Dendritic cell treated with granulocyte-macrophage colony-stimulating factor and Interleukin-4, amounts not matched to agents 40 ng/mL and 50 ng/mL, for 4 days (primary cell): ENCODE data around the gene FBRSL1.

ENCODE experiments used
- H3K27ac Mint-ChIP-seq: one replicate; pipeline ENCODE4 v1.8.0; 2022; ENCODE audit warnings: mild to moderate bottlenecking, mixed read lengths
- H3K27me3 Mint-ChIP-seq: one replicate; pipeline ENCODE4 v1.8.0; 2022; ENCODE audit warnings: mild to moderate bottlenecking, mixed read lengths
- H3K36me3 Mint-ChIP-seq: one replicate; pipeline ENCODE4 v1.8.0; 2022; ENCODE audit warnings: low read depth, mixed read lengths
- H3K4me1 Mint-ChIP-seq: one replicate; pipeline ENCODE4 v1.8.0; 2022; ENCODE audit warnings: low read depth, mixed read lengths
- H3K4me3 Mint-ChIP-seq: one replicate; pipeline ENCODE4 v1.8.0; 2022; ENCODE audit warnings: mild to moderate bottlenecking, moderate library complexity, mixed read lengths
- H3K9me3 Mint-ChIP-seq: one replicate; pipeline ENCODE4 v1.8.0; 2022; ENCODE audit warnings: mixed read lengths
- intact Hi-C: fragments of 100-400 bp; cut with micrococcal nuclease; formaldehyde crosslinking; loops from one replicate; pipeline ENCODE4 v1.15.0; 2022

Gene FBRSL1

DNA sequence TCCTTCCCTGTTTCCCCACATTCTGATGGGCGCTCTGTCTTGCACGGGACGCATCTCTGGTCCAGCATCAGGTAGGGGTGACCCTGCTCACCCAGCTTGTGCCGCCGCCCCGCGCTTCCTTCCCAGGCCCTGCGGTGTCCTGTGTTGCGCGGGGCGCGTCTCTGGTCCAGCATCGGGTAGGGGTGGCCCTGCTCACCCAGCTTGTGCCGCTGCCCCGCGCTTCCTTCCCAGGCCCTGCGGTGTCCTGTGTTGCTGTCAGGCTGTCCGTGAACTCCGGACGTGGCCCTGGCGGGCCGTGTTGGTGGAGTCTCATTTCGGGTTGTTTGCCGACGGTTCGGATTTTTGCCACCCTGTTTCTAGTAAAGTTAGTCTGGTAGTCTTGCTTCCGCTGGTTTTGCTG, 6.8 kb downstream of the FBRSL1 start:
- peak overlapping the region; percentile 29 for H3K27ac Mint-ChIP-seq
- peaks cover 42% of the 10 kb centered on the region for H3K36me3 Mint-ChIP-seq
- no peaks in the 10 kb centered on the region for H3K27me3 Mint-ChIP-seq
- H3K9me3 Mint-ChIP-seq: no peaks in the 10 kb centered on the region
- H3K4me1 Mint-ChIP-seq: peaks cover 98% of the 10 kb centered on the region
- H3K4me3 Mint-ChIP-seq: no peak overlapping the region
- intact Hi-C loops: no loop called here

DNA sequence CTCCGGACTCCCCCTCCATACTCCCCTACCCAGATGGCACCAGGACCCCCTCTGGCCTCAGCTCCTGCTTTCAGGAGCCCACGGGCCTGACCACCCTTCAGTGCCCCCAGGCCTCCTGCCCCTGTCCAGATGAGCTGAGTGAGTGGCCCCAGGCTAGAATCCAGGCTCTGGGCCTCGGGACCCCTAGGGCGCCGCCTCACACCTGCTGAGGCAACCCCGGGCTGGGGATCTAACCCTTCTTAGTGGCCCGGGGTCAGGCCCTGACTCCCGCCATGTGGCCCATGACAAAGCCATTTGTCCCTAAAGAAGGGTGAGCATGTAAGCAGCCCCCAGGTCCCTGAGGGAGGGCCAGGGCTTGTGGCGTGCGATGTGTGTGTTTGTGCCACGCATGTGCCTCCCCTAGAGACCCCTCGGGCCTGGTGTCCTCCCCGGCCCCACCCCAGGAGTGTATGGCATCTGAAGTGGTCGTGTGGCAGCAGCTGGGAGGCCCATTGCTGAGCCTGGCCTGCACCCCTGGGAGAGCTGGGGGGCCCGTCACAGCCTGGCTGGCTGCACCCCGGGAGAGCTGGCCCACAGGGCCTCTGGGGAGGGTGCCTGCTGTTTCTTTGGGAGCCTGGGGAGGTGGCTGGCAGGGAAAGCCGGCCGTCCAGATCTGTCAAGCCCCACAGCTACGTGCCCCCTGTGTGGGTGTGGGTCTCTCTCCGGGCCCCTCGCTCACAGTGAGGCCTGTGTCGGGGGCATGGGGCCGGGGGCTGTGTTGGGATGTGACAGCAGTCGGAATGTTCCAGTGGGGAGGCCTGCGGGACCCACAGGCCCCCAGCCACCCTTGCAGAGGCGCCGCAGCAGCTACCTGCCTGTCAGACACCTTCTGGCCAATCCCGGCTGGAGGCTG, 7.8 kb downstream of the FBRSL1 start:
- intact Hi-C loops: no loop called here
- H3K27ac Mint-ChIP-seq: no peak overlapping the region
- no peak overlapping the region for H3K4me3 Mint-ChIP-seq
- no peaks in the 10 kb centered on the region for H3K9me3 Mint-ChIP-seq
- peaks cover 98% of the 10 kb centered on the region for H3K4me1 Mint-ChIP-seq
- peaks cover 33% of the 10 kb centered on the region for H3K36me3 Mint-ChIP-seq
- no peaks in the 10 kb centered on the region for H3K27me3 Mint-ChIP-seq

DNA sequence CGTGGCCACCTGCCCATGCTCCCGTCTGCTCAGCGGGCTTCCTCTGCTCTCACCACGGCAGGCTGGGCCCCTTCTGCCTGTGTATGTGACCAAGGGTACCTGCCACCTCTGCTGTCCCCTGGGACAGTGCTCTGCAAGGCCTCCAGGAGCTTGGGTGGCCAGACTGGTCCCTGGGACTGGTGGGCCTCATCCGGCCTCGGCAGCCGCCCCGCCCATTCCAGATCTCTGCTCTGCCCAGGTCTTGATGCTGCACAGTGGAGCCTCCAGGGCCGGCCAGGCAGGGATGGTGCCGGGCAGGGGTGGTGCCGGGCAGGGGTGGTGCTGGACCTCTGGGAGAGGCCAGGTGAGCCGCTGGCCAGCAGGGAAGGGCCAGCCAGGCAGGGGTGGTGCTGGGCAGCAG, 9.0 kb downstream of the FBRSL1 start:
- H3K27me3 Mint-ChIP-seq: no peaks in the 10 kb centered on the region
- H3K9me3 Mint-ChIP-seq: no peaks in the 10 kb centered on the region
- H3K27ac Mint-ChIP-seq: no peak overlapping the region
- intact Hi-C loops: no loop called here
- H3K36me3 Mint-ChIP-seq: peaks cover 35% of the 10 kb centered on the region
- no peak overlapping the region for H3K4me3 Mint-ChIP-seq
- peaks cover 98% of the 10 kb centered on the region for H3K4me1 Mint-ChIP-seq

DNA sequence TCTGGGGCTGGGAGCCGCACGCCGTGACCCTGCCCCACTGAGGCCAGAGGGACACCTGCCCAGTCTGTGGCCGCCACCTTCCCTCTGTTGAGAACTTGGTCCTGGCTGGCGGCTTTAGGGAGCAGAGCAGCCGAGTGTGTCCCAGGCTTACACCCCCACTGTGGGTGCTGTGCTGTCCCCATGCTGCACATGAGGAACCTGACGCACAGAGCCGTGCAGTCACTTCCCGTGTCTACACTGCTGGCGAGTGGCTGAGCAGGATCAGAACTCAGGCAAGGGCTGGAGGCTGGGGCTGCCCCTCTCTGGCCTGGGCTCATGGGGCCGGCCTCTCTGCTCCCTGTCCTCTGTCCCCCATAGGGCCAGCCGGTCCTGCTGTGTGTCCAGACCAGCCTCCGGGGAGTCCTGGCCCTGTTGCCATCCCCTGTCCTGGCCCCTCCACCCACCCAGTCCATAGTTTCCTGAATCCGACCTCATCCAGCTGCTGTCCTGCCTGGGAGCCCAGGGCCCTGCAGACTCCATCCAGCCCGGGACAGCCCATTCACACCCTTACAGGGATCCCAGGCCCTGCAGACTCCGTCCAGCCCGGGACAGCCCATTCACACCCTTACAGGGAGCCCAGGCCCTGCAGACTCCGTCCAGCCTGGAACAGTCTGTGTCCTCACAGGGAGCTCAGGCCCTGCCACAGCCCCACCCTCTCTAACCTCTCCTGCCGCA, 10.3 kb downstream of the FBRSL1 start:
- Mint-ChIP-seq H3K4me3 (no peak overlapping the region), H3K27ac (peak overlapping the region; percentile 55)

DNA sequence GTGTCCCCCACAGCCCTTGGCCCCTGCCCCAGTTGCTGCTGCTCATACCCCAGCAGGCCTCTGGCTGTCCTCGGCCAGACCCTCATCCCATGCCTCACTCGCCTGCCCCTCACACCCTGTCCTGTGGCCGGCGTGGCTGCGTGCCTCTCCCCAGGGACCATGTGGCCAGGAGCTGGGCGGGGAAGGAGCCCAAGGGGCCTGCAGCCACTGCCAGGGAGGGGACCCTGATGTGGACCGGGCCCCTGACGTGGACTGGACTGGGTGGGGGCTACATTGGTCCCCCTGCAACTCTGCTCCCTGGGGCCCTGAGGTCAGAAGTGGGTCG, 10.9 kb downstream of the FBRSL1 start:
- H3K9me3 Mint-ChIP-seq: no peaks in the 10 kb centered on the region
- H3K4me1 Mint-ChIP-seq: peaks cover 99% of the 10 kb centered on the region
- H3K4me3 Mint-ChIP-seq: no peak overlapping the region
- H3K27ac Mint-ChIP-seq: peak overlapping the region; percentile 55
- H3K27me3 Mint-ChIP-seq: no peaks in the 10 kb centered on the region
- peaks cover 25% of the 10 kb centered on the region for H3K36me3 Mint-ChIP-seq
- intact Hi-C loops: no loop called here

More for the DNA sequence above, 10.3 kb downstream of the FBRSL1 start:
- Mint-ChIP-seq H3K27me3 (no peaks in the 10 kb centered on the region), H3K36me3 (peaks cover 27% of the 10 kb centered on the region), H3K9me3 (no peaks in the 10 kb centered on the region), H3K4me1 (peaks cover 98% of the 10 kb centered on the region)
- intact Hi-C loops: no loop called here

DNA sequence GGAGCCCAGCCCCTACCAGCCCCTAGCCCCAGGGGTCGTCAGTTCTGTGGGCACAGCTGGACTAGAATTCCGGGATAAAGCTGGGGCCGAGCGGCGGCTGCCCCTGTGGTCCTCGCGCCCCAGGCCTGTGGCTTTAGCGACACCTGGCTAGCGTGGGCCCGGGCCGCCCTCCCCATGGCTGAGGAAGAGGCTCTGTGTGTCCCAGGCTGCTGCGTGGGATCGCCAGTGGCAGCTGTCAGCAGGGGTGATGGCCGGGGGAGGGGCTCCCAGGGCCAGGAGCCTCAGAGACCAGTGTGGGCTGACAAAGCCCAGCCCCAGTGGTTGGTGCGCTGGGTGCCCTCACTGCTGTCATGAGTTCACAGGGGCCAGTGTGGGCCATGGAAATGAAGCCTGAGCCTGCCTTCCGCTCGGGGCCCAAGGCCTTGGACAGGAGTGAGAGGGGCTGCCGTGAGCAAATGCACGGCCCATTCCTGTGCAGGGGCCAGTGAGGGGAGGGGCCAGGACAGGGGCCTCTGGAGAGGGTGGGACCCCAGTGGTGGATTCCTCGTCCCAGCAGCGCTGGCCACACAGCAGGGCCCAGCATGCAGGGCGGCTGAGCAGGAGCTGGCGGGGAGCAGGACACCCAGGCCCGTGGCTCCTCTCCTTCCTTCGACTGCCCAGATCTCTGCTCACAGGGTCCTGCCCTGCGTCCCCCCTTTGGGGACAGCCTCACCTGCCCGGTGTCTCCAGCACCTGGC, 11.4 kb downstream of the FBRSL1 start:
- Mint-ChIP-seq H3K9me3 (no peaks in the 10 kb centered on the region), H3K36me3 (peaks cover 25% of the 10 kb centered on the region), H3K27ac (peak overlapping the region; percentile 55), H3K4me1 (peaks cover 99% of the 10 kb centered on the region), H3K4me3 (no peak overlapping the region), H3K27me3 (no peaks in the 10 kb centered on the region)
- intact Hi-C loops: no loop called here

DNA sequence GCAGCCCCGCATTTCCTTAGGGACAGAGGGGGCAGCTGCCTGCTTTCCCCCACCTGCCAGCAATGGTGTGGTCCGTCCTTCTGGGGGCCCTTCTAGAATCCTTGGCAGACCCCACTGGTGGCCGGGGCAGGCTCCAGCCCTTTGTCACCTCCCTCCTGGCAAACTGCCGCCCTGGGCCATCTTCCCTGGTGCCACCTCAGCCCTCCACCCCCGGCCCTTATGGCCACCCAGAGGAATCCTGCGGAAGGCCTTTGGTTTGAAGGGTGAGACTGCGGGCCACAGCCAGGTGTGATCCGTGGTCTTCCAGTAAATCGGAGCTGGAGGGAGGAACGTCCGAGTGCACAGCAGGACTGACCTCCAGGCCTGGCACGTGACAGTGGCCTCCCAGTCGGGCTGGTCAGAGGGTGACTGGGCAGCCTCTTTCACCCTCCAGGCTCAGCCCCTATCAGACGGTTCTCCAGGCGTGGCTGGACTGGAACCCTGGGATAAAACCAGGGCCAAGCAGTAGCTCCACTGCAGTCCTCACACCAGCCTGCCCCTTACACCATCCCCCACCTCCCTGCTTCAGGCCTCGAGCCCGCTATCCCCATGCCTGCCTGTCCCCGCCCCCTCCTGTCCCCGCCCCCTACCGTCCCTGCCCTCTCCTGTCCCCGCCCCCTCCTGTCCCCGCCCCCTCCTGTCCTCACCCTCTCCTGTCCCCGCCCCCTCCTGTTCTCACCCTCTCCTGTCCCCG, 12.4 kb downstream of the FBRSL1 start:
- H3K4me3 Mint-ChIP-seq: no peak overlapping the region
- intact Hi-C loops: no loop called here
- no peak overlapping the region for H3K27ac Mint-ChIP-seq

DNA sequence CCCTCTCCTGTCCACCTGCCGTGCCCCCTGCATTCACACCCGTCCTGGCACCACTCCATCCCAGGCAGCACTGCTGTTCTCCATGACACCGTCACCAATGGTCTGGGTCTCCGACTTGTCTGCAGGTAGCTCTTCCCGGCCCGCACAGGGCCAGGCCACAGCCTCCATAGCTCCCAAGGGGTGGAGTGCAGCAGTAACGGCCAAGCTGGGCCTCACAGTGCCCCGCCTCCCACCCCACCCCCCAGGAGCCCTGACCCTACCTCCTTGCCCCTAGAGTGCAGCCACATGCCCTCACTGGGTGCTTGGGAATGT, 12.9 kb downstream of the FBRSL1 start:
- intact Hi-C loops: no loop called here
- H3K27me3 Mint-ChIP-seq: no peaks in the 10 kb centered on the region
- H3K36me3 Mint-ChIP-seq: peaks cover 28% of the 10 kb centered on the region
- H3K4me3 Mint-ChIP-seq: no peak overlapping the region
- peaks cover 97% of the 10 kb centered on the region for H3K4me1 Mint-ChIP-seq
- peak overlapping the region; percentile 88 for H3K27ac Mint-ChIP-seq
- H3K9me3 Mint-ChIP-seq: no peaks in the 10 kb centered on the region

More for the DNA sequence above, 12.4 kb downstream of the FBRSL1 start:
- Mint-ChIP-seq H3K36me3 (peaks cover 25% of the 10 kb centered on the region), H3K4me1 (peaks cover 99% of the 10 kb centered on the region), H3K27me3 (no peaks in the 10 kb centered on the region), H3K9me3 (no peaks in the 10 kb centered on the region)

DNA sequence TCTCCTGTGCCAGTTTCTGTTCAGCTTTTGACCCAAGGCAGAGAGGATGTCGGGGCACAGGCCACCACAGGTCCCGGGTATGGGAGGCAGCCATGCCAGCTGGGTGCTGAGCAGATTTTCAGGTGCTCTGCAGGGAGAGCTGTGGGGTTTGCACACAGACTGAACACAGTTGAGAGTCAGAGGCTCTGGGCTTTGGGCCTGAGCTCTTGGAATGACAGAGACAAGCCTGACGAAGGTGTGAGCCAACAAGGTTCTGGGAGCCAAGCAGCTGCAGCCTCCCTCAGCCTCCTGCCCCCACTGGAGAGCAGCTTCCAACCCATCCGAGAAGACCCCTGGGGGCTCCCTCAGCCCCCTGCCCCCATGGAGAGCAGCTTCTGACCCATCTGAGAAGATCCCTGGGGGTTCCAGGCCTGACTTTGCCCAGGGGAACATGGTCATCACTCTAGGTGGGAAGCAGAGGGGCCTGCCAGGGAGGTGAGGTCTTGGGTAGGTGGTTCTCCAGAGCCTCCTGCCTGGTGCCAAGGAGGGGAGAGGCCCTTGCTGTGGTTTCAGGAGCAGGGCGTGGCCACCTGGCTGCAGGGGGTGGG, 13.8 kb downstream of the FBRSL1 start:
- Mint-ChIP-seq H3K27ac (peak overlapping the region; percentile 88), H3K36me3 (peaks cover 36% of the 10 kb centered on the region), H3K27me3 (no peaks in the 10 kb centered on the region), H3K9me3 (no peaks in the 10 kb centered on the region), H3K4me1 (peaks cover 92% of the 10 kb centered on the region), H3K4me3 (no peak overlapping the region)
- intact Hi-C loops: no loop called here

DNA sequence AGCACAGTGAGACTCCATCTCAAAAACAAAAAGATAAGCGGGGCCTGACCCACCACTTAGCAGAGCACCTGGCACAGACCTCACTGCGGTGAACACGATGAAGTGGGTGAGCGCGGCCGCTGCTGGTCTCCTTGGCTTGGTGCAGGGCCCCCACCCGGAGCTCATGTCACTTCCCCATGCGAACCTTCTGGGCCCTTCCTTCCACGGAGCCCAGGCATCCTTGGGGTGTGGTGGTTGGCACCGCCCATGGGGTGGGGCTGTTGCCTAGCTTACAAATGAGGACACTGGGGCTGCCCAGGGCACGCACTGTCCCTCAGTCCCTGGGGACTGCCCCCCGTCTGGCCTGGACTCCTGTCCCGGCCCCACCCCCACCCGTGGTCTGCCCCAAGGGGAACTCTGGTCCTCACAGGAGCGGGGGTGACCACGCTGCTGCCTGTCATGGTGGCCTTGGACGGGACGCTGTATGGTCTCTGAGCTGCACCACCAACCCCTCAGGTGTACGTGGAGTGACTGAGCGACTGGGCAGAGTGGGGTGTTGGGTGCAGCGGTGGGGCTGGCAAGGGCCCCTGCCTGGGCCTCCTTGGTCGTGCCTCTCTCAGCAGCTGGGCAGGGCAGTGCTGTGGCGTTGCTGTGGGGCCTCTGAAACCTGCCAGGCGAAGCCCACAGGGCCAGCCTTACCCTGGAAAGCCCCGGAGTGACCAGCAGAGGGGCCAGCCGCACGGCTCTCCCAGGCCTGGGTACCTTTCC, 15.3 kb downstream of the FBRSL1 start:
- peaks cover 84% of the 10 kb centered on the region for H3K4me1 Mint-ChIP-seq
- H3K27ac Mint-ChIP-seq: peak overlapping the region; percentile 88
- H3K27me3 Mint-ChIP-seq: peaks cover 12% of the 10 kb centered on the region
- H3K4me3 Mint-ChIP-seq: peak overlapping the region; percentile 51
- intact Hi-C loops: loop anchor here (1.0 to 5.0 kb wide), 2 partner anchors 15 to 88 kb away; partner anchors contain the start of gene FBRSL1
- no peaks in the 10 kb centered on the region for H3K9me3 Mint-ChIP-seq
- H3K36me3 Mint-ChIP-seq: peaks cover 47% of the 10 kb centered on the region

DNA sequence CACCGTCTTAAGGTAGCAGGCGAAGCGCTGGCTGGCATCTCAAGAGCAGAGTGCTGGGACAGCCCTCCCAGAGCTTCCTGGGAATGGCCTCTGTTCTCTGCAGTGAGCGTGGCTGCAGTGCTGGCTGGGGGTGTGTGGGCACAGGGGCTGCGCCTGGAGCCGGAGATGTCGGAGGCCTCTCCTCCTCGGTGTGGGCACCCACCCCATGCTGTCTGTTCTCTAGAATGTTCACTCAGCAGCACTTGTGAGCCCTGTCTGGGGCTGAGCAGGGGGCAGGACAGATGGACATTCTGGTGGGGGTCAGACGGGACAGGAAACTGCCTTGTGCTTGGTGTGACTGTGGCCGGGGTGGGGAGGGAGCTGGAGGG, 15.9 kb downstream of the FBRSL1 start:
- Mint-ChIP-seq H3K27ac (peak overlapping the region; percentile 88), H3K4me1 (peaks cover 78% of the 10 kb centered on the region)
- intact Hi-C loops: loop anchor here (1.0 to 5.0 kb wide), 2 partner anchors 16 to 89 kb away; partner anchors contain the start of gene FBRSL1

DNA sequence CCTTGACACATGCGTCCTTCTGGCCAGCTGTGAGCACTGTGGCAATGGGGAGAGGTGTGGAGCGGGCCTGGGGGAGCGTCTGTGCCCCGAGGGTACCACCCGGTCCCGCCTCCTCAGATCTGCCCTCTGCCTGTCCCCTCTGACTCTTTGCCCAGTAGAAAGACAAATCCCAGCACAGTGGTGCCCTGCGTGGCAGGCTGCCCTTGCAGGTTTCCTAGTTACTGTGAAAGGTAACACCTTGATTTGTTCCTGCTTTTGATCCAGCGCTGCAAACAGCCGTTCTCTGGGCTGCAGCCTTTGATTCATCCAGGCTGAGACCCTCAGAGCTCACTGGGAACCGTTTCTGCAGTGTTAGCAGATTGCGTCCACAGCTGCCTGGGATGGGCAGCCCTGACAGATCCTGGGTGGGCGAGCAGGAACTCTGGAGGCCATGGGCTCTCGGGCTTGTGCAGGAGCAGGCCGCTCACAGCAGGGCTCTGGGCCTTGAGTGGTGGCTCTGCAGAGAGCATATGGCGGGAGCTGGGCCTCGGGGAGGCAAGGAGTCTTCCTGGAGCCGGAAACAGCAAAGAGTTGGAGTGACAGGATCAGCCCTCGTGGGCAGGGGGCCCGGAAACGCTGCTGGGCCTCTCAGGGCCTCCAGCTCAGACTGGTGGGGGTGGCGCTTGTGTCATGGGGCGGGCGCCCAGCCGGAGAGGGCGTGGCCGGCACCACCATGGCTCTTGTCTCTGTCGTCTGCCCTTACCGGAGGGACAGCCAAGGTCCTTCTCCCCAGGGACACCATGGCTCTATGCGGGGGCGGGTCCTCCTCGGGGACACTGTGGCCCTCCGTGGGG, 16.6 kb downstream of the FBRSL1 start:
- Mint-ChIP-seq H3K4me3 (peak overlapping the region; percentile 62), H3K4me1 (peaks cover 71% of the 10 kb centered on the region), H3K36me3 (peaks cover 52% of the 10 kb centered on the region), H3K27me3 (peaks cover 25% of the 10 kb centered on the region), H3K9me3 (no peaks in the 10 kb centered on the region), H3K27ac (peak overlapping the region; percentile 88)
- intact Hi-C loops: loop anchor here (5.0 kb wide), 1 partner anchor 89 kb away; no protein-coding TSS in a partner anchor

More for the DNA sequence above, 15.9 kb downstream of the FBRSL1 start:
- H3K27me3 Mint-ChIP-seq: peaks cover 18% of the 10 kb centered on the region
- H3K36me3 Mint-ChIP-seq: peaks cover 47% of the 10 kb centered on the region
- peak overlapping the region; percentile 51 for H3K4me3 Mint-ChIP-seq
- no peaks in the 10 kb centered on the region for H3K9me3 Mint-ChIP-seq
